Stimulated activated CD4-positive, alpha-beta T cell treated with anti-CD3 and anti-CD28 coated beads, Interleukin-12 subunit alpha, Interleukin-12 subunit beta, amount 100 ng/mL, for 24 hours (primary cell): Measurements from ENCODE around the gene FIG4.
"Not testable (repeated sequence)": the region's sequence is repeated elsewhere in the genome, so short reads cannot be mapped to it uniquely, and the experiment has no call there.

Source experiments
- DNase-seq, 2 experiments: peaks; one replicate each; pipeline ENCODE4 v3.0.0-alpha.2; 2020; ENCODE audit warnings: low read depth in 2 of 2

Gene FIG4

DNA sequence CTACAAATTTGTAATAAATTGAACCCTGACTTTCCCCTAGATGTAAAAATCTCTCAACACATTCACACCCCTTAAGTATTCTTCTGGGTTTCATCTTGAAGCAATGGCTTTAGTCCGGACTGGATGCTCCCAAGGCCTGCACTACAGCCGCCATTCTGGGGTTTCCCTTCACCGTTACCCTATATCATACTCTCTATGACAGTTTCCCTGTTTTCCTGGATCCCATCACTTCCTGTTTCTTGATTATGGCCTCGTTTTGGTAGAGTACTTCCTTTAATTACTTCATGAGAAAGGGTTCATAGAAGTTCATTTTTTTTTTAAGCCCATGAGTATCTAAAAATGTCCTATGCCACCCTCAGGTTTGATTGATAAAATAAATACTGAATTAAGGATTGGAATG is 11.7 kb downstream of the FIG4 start:
- no peak for DNase-seq

DNA sequence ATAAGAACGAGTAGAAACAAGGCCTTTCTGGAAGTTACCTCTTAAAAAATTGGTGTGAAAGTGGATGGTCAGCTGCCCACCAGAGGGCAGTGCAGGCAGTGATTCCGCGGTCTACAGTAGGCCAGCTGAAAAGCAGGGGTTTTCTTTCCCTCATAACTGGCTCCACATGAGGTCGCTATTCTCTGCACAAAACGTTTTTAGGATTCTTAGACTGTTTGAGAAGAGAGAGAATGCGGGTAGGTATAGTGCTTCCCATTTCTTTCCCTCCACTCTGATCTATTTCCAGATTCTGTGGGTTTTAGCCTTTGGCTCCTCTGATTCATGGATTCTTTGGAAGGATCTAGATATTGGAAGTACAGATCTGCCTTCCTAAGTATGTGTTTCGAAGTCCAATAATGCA is 14.2 kb downstream of the FIG4 start:
- DNase-seq, result peak; percentile 54 to 69

DNA sequence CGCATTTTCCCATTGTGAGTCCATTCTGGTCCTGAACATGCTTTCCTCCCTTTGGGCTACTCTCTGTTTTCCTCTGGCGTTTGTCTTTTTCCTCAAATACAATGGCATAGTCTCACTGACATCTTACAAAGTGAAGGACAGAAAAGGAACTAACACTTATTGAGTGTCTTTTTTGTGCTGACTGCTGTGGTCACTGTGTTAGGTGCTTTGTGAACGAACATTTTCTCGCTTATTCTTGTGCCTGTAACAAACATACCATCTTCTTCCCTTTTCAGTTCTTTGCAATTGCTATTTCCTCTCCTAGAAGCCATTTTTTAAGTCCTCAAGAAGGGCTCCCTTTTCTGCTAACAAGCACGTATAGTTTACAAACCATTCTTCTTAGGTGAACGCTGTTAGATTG is 15.4 kb downstream of the FIG4 start:
- no peak for DNase-seq

DNA sequence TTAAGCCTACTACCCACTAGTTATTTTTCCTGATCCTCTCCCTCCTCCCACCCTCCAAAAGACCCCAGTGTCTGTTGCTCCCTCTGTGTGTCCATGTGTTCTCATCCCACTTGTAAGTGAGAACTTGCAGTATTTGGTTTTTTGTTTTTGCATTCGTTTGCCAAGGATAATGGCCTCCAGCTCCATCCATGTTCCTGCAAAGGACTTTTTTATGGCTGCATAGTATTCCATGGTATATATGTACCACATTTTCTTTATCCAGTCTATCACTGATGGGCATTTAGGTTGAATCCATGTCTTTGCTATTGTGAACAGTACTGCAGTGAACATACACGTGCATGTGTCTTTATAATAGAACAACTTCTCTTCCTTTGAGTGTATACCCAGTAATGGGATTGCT is 17.0 kb downstream of the FIG4 start:
- not testable (repeated sequence) for DNase-seq

DNA sequence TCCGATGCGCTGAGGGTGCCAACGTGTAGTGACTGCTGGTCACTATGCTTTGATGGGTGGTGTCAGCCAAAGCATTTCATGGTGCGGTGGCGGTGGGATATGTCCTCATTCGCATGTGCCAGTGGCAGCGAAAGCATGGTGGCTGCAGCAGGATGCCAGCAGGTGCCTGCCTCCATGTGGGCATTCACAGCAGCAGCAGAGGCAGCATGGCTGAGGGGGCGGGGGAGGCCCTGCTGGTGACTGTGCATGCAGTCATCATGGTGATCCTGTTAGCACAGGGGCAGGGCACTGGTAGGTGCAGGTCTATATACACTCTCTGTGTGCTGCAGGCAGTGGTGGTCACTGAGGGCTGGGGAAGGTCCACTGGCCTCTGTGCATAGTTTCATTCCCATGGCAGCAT is 22.0 kb downstream of the FIG4 start:
- DNase-seq, result no peak

DNA sequence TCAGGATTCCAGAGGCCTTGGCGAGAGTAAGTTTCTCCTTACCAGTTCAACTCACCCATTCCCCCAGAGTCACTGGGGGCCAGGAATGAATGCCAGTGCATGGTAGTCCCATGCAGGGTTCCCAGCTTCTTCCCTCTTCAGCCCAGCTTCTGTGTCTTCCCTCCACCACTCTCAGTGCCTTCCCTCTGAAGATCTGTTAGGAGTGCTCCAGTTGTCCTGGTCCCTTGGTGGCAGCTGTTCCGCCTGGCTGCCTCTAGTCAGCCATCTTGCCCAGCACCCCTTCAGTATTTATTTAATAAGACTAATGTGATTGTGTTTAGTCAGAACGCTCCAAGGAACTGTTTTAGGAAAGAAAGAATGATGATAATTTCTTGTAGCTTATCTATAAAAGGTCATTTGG is 23.1 kb downstream of the FIG4 start:
- no peak for DNase-seq

DNA sequence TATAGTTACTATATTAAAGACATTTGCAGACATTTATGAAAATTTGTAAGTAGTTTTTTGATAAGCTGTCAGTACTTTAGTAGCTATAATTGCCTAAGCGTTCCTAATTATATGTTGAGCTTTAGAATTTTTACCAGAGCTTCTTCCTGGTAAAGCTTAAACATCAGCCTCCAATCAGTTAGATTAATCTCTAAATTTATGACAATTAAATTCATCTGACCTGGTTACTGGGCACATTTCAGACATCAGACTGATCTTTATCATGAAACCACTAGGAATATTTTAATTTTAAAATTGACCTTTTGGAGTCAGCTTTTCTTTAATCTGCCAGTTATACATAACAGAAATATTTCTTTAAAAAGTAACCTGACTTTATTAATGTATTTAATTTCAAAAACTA is 23.5 kb downstream of the FIG4 start:
- no peak for DNase-seq

DNA sequence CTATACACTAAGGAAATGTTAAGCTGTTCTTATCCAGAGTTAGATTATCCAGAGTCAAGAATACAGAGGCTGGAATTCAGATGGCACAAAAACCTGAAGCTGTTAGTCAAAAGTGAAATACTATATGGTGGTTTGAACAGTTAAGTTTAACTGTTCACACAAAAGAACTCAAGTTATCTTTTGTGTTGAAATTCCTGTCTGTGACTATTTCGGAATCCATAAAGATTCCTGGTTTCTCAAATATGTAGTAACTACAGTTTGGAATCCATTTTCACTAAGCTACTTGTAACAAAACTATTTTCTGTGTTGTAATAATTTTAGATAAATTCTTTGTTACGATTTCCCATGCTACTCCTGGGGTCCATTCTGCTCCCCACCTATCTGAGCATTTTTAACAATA is 24.5 kb downstream of the FIG4 start:
- no peak for DNase-seq

DNA sequence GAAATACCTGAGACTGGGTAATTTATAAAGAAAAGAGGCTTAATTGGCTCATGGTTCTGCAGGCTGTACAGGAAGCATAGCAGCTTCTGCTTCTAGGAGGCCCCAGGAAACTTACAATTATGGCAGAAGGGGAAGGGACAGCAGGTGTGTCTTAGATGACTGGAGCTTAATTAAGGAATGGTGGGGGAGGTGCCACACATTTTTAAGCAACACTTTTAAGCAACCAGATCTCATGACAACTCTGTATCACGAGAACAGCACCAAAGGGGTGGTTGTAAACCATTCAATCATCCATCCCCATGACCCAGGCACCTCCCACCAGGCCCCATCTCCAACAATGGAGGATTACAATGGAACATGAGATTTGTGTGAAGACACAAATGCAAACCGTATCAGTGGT is 26.9 kb downstream of the FIG4 start:
- no peak for DNase-seq

DNA sequence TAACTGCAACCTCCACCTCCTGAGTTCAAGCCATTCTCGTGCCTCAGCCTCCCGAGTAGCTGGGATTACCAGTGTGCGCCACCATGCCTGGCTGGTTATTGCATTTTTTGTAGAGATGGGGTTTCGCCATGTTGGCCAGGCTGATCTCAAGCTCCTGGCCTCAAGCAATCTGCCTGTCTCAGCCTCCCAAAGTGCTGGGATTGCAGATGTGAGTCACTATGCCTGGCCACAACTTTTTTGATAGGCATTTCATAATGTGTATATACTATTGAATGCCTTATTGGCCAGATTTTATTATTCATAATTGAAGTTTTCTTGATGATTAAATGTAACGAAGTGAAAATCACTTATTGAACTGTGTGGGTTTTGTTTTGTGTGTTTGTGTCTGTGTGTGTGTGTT is 27.9 kb downstream of the FIG4 start:
- DNase-seq, result no peak

DNA sequence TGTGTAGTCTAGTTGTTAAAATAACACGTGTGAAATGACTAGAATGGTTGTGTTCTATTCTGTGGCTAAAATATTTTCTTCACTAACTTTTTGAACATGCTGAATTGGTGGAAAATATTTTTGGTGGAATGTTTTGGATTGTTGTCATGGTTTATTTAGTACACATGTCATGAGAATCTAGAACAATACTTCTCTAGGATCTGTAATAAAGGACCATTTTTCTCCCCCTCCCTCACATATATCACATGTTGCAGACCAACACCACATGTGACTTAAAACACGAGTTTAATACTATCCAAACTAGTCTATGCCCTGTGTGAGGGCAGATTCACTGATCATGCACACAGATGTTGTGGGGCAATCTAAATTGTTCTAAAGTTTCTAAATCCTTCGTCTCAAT is 29.2 kb downstream of the FIG4 start:
- no peak for DNase-seq

DNA sequence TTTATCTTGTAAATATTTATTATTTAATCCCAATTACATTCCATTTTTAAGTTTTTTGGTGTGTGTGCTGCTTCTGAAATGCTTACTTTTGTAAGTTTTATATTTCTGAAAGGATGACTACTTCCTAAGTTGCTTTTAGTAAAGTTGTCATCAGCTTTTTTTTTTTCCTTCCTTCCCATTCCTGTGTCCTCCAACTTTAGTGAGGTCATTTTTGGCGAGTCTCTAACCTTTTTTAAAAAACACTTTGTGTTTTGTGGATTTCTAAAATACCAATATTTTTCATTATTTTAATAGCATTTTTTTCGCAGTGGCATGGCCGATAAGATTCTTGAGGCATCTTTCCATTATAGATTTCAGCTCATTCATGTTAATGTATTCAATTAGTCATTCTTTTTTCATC is 30.9 kb downstream of the FIG4 start:
- no peak for DNase-seq

DNA sequence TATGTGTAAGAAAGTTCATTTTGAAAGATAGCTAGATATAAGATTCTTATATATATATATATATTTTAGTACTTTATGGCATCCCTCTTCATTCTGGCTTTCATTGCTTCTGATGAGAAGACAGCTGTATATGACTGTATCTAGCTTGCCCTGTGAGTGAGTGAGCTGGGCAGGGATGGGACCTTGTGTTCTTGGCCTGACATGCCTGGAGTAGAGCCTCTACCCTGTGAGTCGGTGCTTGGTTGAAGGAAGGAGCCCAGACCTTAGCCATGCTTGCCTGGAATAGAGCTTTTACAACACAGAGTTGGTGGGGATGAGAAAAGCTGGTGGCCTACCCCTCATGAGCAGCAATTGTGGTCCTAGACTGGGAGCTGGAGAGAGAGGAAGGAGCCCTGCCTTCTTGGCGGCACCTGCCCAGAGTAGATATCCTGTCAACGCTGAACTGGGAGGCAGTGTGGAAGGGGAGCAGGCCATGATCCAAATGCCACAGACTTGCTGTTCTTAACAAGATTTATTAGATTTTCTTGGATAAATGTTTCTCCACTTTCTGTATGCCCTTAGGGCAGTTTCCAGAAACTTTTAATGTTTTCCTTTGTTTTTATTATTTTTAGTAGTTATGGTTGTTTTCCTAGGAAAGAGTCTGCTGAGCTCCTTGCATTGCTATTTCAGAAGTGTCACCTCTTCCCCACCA is 31.6 kb downstream of the FIG4 start:
- DNase-seq, result no peak

DNA sequence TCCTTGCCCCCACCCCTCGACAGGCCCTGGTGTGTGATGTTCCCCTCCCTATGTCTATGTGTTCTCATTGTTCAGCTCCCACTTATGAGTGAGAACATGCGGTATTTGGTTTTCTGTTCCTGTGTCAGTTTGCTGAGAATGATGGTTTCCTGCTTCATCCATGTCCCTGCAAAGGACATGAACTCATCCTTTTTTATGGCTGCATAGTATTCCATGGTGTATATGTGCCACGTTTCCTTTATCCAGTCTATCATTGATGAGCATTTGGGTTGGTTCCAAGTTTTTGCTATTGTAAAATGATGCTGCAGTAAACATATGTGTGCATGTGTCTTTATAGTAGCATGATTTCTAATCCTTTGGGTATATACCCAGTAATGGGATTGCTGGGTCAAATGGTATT is 34.2 kb downstream of the FIG4 start:
- DNase-seq, result not testable (repeated sequence)

DNA sequence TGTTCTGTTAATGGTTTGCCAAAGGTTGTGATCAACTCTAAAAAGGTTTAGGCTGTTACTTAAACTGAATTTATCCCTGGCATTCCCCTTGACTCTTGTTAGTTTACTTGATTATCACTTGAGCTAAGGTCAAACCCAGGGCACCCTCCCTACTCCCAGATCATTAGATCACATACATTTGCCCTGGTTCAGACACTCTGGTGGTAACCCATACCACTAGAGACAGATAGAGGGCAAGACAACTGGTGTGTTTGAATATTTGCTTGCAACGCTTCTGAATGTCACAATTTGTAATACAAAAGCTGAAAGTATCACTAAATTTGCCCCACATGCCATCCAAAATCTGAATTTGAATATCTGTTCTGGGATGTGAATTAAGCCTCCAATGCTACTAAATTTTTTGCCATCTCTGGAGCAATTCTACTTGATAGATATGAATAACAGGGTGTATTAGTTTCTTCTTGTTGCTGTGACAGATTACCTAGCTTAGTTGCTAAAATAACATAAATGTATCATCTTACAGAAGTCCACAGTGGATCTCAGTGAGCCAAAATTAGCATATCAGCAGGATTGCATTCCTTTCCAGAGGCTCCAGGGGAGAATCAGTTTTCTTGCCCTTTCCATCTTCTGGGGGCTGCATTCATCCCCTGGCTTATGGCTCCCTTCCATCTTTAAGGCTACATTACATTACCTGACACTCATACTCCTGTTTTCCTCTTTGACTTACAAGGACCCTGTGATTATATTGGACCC is 45.4 kb downstream of the FIG4 start:
- no peak for DNase-seq

DNA sequence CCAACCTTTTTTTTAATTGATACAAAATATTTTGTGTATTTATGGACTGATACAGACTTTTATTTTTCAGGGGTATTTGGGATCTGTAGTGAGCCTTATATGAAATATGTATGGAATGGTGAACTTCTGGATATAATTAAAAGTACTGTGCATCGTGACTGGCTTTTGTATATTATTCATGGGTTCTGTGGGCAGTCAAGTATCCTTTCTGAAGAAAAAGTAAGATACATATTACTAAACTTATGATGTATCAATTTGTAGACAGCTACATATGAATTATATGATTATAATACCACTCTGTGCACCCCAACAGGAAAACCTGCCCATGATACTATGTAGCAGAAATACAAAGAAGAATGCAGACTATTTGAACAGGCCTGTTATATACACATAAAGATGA is 47.2 kb downstream of the FIG4 start:
- DNase-seq, result no peak

DNA sequence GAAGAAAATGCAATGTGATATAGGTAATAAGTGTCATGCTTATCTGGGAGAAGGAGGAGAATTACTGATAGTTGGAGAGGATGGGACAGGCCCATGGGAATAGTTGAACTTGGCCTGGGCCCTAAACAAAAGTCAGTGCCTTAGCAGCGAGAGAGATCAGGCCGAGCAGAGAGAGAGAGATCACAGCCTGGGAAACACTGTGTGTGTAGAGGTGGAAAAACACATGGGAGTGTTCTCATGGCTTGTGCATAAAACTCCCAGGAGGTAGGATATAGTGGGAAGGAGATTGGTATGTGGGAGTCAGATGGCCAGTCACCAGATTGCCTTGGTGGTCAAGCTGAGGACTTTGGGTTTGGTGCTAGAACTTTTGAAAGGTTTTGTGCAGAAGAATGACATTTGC is 47.6 kb downstream of the FIG4 start:
- DNase-seq, result no peak

DNA sequence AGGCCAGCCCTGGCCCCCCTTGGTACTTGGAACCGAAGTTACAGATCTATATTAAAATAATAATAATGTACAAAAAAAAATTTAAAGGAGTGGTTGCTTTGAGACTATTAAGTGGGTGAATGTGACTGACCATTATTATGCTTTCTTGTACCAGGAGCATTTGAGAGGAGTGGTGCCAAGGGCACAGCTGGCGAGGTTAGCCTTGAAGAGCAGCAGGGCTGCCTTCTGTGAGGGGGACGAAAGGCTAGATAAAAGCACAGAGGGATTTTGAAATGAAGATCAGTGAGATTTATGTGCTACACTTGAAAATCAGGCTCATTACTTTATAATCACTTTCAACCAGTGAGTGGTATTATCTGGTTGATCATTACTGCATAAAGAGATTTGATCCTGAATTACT is 48.6 kb downstream of the FIG4 start:
- no peak for DNase-seq

DNA sequence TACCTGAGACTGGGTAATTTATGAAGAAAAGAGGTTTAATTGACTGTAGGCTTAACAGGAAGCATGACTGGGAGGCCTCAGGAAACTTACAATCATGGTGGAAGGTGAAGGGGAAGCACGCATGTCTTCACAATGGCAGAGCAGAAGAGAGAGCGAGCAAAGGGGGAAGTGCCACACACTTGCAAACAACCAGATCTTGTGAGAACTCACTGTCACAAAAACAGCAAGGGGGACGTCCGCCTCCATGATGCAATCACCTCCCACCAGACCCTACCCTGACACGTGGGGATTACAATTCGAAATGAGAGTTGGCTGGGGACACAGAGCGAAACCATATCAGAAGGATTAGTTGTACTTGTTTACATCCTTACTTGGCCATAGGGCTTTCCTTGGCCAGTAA is 49.7 kb downstream of the FIG4 start:
- no peak for DNase-seq

DNA sequence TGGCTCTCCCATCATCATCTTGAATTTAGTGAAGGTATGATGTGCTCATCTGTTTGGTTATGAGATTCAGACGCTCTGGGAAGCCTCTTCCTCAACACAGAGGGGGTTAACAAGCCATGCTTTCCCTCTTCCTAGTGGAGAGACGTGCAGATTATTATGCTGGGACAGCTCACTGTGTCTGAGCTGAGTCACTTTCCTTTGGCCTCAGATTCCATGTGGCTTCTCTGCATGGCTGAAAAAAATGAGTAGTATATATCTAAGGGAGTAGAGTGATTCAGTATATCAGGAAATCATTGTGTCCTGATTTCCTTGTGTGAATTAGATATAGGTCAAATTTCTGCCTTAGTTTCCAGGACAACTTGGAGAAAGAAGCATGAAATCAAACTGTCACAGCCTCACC is 52.6 kb downstream of the FIG4 start:
- DNase-seq, result no peak

DNA sequence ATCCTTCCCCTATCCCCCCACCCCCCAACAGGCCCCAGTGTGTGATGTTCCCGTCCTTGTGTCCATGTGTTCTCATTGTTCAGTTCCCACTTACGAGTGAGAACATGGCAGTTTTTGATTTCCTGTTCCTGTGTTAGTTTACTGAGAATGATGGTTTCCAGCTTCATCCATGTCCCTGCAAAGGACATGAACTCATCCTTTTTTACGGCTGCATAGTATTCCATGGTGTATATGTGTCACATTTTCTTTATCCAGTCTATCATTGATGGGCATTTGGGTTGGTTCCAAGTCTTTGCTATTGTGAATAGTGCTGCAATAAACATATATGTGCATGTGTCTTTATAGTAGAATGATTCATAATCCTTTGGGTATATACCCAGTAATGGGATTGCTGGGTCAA is 53.7 kb downstream of the FIG4 start:
- not testable (repeated sequence) for DNase-seq

DNA sequence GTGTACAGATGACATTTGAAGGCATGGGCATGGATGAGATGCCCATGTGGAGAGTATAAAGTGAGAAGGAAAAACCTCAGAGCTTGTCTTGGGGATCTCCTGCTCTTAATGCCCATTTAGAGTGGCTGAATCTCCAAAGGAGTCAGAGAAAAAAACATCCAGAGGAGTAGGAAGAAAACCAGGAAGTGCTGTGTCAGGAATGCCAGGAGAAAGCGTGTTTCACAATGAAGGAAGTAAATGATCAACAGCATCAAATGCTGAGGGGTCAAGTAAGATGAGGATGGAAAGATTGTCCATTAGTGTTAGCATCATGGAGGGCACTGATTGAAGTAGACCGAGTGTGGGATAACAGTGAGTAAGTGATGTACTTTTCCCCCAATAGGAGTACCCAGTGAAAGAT is 56.1 kb downstream of the FIG4 start:
- DNase-seq, result no peak

DNA sequence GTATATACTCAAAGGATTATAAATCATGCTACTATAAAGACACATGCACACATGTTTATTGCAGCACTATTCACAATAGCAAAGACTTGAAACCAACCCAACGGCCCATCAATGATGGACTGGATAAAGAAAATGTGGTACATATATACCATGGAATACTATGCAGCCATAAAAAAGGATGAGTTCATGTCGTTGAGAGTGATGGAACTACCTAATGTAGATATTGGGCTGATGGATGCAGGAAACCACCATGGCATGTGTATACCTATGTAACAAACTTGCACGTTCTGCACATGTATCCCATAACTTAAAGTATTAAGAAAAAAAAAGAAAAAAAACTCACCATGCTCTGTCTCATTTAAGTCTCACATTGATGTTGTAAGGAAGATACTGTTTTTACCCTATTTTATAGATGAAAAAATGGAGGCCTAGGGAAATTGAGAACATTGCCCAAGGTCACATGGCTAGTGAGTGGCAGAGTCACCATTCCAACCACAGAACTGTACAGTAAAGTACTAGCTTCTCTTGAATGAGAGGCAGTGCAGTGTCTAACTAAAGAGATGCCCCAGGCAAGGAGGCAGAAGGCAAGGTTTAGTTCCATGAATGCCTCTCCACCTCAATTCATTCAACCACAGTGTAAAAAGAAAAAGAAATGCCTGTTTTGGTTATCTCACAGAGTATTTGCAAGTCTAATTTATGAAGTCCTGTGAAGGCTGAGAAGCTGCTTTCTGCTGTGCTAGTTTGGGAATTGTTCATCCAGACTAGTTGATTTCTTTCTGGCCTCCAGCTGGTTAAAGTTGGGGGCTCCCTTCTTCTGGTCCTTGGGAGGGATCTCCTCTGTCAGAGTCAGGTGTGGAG is 68.2 kb downstream of the FIG4 start:
- DNase-seq, result no peak
